Measurements from ENCODE around the gene GPR18. TPM values are rescaled to one million over a fixed set of nuclear protein-coding genes. Genes with fewer than 3 reads are reported as not detected.

Gene GPR18
- total RNA-seq, 1 donor from 2014 or later, result not detected

DNA sequence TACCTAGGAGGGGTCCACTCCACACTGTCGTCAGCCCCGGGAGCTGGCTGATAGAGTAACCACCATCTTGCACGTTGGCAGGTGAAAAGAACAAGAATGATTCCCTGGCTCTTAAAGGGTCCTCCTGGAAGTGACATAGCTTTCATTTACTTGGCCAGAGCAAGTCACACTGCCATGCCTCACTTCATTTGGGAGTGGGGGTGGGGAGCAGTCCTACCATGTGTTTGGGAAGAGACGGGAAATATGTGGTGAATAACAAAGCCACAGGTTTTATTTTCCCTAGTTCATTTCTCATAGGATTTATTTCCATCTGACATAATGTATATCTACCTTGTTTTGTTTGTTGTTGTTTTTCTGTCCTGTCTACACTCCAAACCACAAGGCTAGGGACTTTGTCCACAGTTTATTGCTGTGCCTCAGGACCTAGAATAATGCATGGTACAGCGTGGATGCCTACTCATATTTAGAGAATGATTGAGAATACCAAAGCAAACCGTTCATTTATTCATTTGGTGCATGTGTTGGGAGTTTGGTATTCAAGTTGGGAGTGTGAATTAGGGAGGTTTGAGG, 30.8 kb downstream of the GPR18 start:
- Mint-ChIP-seq H3K27me3 (ENCODE audit: low read depth) (no peaks in the 10 kb centered on the region), H3K27ac (ENCODE audit: unreplicated experiment) (peak overlapping the region; percentile 71), H3K4me1 (ENCODE audit: low read depth) (peaks cover 33% of the 10 kb centered on the region), H3K4me3 (ENCODE audit: unreplicated experiment) (no peak overlapping the region), H3K36me3 (ENCODE audit: low read depth) (no peaks in the 10 kb centered on the region), H3K9me3 (ENCODE audit: low read depth) (peaks cover 5% of the 10 kb centered on the region)
- TF ChIP-seq, protein P1, sequence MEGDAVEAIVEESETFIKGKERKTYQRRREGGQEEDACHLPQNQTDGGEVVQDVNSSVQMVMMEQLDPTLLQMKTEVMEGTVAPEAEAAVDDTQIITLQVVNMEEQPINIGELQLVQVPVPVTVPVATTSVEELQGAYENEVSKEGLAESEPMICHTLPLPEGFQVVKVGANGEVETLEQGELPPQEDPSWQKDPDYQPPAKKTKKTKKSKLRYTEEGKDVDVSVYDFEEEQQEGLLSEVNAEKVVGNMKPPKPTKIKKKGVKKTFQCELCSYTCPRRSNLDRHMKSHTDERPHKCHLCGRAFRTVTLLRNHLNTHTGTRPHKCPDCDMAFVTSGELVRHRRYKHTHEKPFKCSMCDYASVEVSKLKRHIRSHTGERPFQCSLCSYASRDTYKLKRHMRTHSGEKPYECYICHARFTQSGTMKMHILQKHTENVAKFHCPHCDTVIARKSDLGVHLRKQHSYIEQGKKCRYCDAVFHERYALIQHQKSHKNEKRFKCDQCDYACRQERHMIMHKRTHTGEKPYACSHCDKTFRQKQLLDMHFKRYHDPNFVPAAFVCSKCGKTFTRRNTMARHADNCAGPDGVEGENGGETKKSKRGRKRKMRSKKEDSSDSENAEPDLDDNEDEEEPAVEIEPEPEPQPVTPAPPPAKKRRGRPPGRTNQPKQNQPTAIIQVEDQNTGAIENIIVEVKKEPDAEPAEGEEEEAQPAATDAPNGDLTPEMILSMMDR (IDR thresholded peaks at IDR 0.05), result no peak
- no peak for DNase-seq (ENCODE audit: low spot score)

DNA sequence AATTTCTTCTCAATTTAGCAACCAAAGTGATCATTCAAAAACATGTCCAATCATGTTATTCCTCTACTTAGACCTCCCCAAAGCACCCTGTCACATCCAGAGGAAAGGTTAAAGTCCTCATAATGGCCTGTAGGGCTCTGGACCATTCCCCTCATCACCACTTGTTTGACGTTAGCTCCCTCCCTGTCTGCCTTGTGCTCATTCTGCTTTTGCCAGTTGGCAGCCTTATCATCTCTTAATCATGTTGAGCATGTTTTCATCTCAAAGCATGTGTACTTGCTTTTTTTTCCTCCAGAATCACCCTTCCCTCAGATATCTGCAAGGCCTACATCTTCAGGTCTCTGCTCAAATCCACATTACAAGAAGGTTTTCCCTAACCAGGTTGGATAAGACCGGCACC, 31.7 kb downstream of the GPR18 start:
- H3K4me1 Mint-ChIP-seq (ENCODE audit: low read depth), result peaks cover 28% of the 10 kb centered on the region
- no peak overlapping the region for H3K4me3 Mint-ChIP-seq (ENCODE audit: unreplicated experiment)
- TF ChIP-seq, protein P1 (IDR thresholded peaks at IDR 0.05), result no peak
- no peak for DNase-seq (ENCODE audit: low spot score)
- no peaks in the 10 kb centered on the region for H3K27me3 Mint-ChIP-seq (ENCODE audit: low read depth)
- H3K9me3 Mint-ChIP-seq (ENCODE audit: low read depth), result peaks cover 5% of the 10 kb centered on the region
- H3K27ac Mint-ChIP-seq (ENCODE audit: unreplicated experiment), result no peak overlapping the region
- H3K36me3 Mint-ChIP-seq (ENCODE audit: low read depth), result peaks cover 3% of the 10 kb centered on the region

DNA sequence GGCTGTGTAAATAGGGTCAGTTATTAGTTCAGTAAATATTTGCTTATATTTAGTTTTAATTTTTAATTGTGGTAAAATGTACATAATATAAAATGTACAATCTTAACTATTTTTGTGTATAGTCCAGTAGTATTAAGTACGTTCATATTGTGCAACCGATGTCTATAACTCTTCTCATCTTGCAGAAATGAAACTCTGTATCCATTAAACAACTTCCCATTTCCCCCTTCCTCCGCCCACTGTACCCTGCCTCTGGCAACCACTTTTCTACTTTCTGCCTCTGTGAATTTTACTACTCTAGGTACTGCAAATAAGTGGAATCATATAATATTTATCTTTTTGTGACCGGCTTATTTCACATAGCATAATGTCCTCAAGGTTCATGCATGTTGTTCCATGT, 33.1 kb downstream of the GPR18 start:
- H3K27ac Mint-ChIP-seq (ENCODE audit: unreplicated experiment), result no peak overlapping the region
- DNase-seq (ENCODE audit: low spot score), result no peak
- TF ChIP-seq, protein P1 (IDR thresholded peaks at IDR 0.05), result no peak
- no peaks in the 10 kb centered on the region for H3K27me3 Mint-ChIP-seq (ENCODE audit: low read depth)
- H3K9me3 Mint-ChIP-seq (ENCODE audit: low read depth), result peaks cover 5% of the 10 kb centered on the region
- peaks cover 30% of the 10 kb centered on the region for H3K4me1 Mint-ChIP-seq (ENCODE audit: low read depth)
- no peak overlapping the region for H3K4me3 Mint-ChIP-seq (ENCODE audit: unreplicated experiment)
- H3K36me3 Mint-ChIP-seq (ENCODE audit: low read depth), result peaks cover 3% of the 10 kb centered on the region

DNA sequence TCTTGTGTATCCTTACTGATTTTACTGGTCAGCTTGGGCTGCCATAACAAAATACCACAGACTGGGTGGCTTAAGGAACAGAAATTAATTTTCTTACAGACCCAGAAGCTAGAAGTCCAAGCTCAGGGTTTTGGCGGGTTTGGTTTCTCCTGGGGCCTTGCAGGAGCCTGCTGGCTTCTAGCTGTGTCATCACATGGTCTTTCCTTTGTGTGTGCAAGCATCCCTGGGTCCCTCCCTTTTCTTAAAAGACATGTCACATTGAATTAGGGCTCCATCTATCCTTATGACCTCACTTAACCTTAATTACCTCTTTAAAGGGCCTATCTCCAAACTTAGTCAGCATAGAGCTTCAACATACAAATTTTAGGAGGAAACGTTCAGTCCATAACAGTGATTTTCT, 34.2 kb downstream of the GPR18 start:
- peaks cover 3% of the 10 kb centered on the region for H3K36me3 Mint-ChIP-seq (ENCODE audit: low read depth)
- no peak overlapping the region for H3K4me3 Mint-ChIP-seq (ENCODE audit: unreplicated experiment)
- H3K27me3 Mint-ChIP-seq (ENCODE audit: low read depth), result no peaks in the 10 kb centered on the region
- H3K9me3 Mint-ChIP-seq (ENCODE audit: low read depth), result peaks cover 5% of the 10 kb centered on the region
- no peak overlapping the region for H3K27ac Mint-ChIP-seq (ENCODE audit: unreplicated experiment)
- no peak for DNase-seq (ENCODE audit: low spot score)
- TF ChIP-seq, protein P1 (IDR thresholded peaks at IDR 0.05), result no peak
- H3K4me1 Mint-ChIP-seq (ENCODE audit: low read depth), result peaks cover 21% of the 10 kb centered on the region

DNA sequence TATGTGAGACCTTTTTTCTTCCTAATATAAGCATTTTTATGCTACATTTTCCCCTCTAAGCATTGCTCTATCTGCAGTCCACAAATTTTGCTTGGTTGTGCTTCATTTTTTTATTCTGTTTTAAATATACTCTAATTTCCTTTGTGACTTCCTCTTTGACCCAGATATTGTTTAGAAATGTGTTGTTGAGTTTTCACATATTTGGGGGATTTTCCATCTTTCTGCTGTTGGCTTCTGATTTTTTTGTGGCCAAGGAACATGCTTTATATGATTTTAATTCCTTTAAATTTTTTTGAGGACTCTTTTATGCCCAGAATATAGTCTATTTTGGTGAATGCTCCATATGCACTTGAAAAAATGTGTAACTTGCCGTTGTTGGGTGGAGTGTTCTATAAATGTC, 34.6 kb downstream of the GPR18 start:
- H3K9me3 Mint-ChIP-seq (ENCODE audit: low read depth), result peaks cover 5% of the 10 kb centered on the region
- H3K27ac Mint-ChIP-seq (ENCODE audit: unreplicated experiment), result no peak overlapping the region
- peaks cover 21% of the 10 kb centered on the region for H3K4me1 Mint-ChIP-seq (ENCODE audit: low read depth)
- TF ChIP-seq, protein P1 (IDR thresholded peaks at IDR 0.05), result no peak
- DNase-seq (ENCODE audit: low spot score), result no peak
- no peak overlapping the region for H3K4me3 Mint-ChIP-seq (ENCODE audit: unreplicated experiment)
- H3K36me3 Mint-ChIP-seq (ENCODE audit: low read depth), result peaks cover 3% of the 10 kb centered on the region
- H3K27me3 Mint-ChIP-seq (ENCODE audit: low read depth), result no peaks in the 10 kb centered on the region
